Measurements from ENCODE around the gene RPL5. TPM values are rescaled to one million over a fixed set of nuclear protein-coding genes. Genes with fewer than 3 reads are reported as not detected.

RPL5 gene
- total RNA-seq, 1 experiment from 2014 or later = 1,415 TPM

GRCh38 chr1:92803140-92803887 lies 28.5 kb upstream of the RPL5 start:
- intact Hi-C loops (cut with micrococcal nuclease; ENCODE audit: unreplicated experiment) = no loop called here
- ChIA-PET POLR2A (ENCODE audit: low non-redundant PET) (no interaction called here), CTCF (no interaction called here)
- no peak for TF ChIP-seq CTCF (conservative IDR thresholded peaks at IDR 0.05; ENCODE audit: low read depth, low read length)
- TF ChIP-seq EZH2 (IDR thresholded peaks at IDR 0.05; ENCODE audit: borderline replicate concordance, low read depth, low read length, poor library complexity, severe bottlenecking) = no peak
- Histone ChIP-seq H3K9me3 (ENCODE audit: low read depth, low read length, poor library complexity, severe bottlenecking) (no peaks in the 10 kb centered on the region), H3K27me3 (replicated peaks; ENCODE audit: insufficient read depth, low read depth, low read length, poor library complexity) (no peaks in the 10 kb centered on the region), H3K27ac (ENCODE audit: low read depth, low read length, poor library complexity, severe bottlenecking) (no peak overlapping the region), H3K4me1 (ENCODE audit: insufficient read depth, low read length, poor library complexity, severe bottlenecking) (no peaks in the 10 kb centered on the region), H3K36me3 (ENCODE audit: insufficient read depth, low read length, poor library complexity, severe bottlenecking) (no peaks in the 10 kb centered on the region), H3K4me3 (ENCODE audit: low read depth, low read length, poor library complexity, severe bottlenecking) (no peak overlapping the region)
- DNase-seq (ENCODE audit: low spot score) = no peak
- BruUV-seq (replicated peaks) = no TSS peak

GRCh38 chr1:92804721-92805201 lies 27.1 kb upstream of the RPL5 start:
- ChIA-PET POLR2A (ENCODE audit: low non-redundant PET) (no interaction called here), CTCF (no interaction called here)
- Histone ChIP-seq H3K4me1 (ENCODE audit: insufficient read depth, low read length, poor library complexity, severe bottlenecking) (no peaks in the 10 kb centered on the region), H3K4me3 (ENCODE audit: low read depth, low read length, poor library complexity, severe bottlenecking) (no peak overlapping the region), H3K36me3 (ENCODE audit: insufficient read depth, low read length, poor library complexity, severe bottlenecking) (no peaks in the 10 kb centered on the region), H3K27me3 (replicated peaks; ENCODE audit: insufficient read depth, low read depth, low read length, poor library complexity) (no peaks in the 10 kb centered on the region), H3K9me3 (ENCODE audit: low read depth, low read length, poor library complexity, severe bottlenecking) (no peaks in the 10 kb centered on the region), H3K27ac (ENCODE audit: low read depth, low read length, poor library complexity, severe bottlenecking) (no peak overlapping the region)
- no peak for TF ChIP-seq EZH2 (IDR thresholded peaks at IDR 0.05; ENCODE audit: borderline replicate concordance, low read depth, low read length, poor library complexity, severe bottlenecking)
- no peak for TF ChIP-seq CTCF (conservative IDR thresholded peaks at IDR 0.05; ENCODE audit: low read depth, low read length)
- peak; percentile 84 for DNase-seq (ENCODE audit: low spot score)
- intact Hi-C loops (cut with micrococcal nuclease; ENCODE audit: unreplicated experiment) = no loop called here
- BruUV-seq (replicated peaks) = no TSS peak

GRCh38 chr1:92805216-92805615 lies 26.6 kb upstream of the RPL5 start:
- BruUV-seq (replicated peaks) = no TSS peak
- DNase-seq (ENCODE audit: low spot score) = no peak
- CTCF ChIA-PET = no interaction called here
- TF ChIP-seq EZH2 (IDR thresholded peaks at IDR 0.05; ENCODE audit: borderline replicate concordance, low read depth, low read length, poor library complexity, severe bottlenecking) (no peak), CTCF (conservative IDR thresholded peaks at IDR 0.05; ENCODE audit: low read depth, low read length) (no peak)
- intact Hi-C loops (cut with micrococcal nuclease; ENCODE audit: unreplicated experiment) = no loop called here
- Histone ChIP-seq H3K27ac (ENCODE audit: low read depth, low read length, poor library complexity, severe bottlenecking) (no peak overlapping the region), H3K27me3 (replicated peaks; ENCODE audit: insufficient read depth, low read depth, low read length, poor library complexity) (no peaks in the 10 kb centered on the region), H3K4me1 (ENCODE audit: insufficient read depth, low read length, poor library complexity, severe bottlenecking) (no peaks in the 10 kb centered on the region), H3K4me3 (ENCODE audit: low read depth, low read length, poor library complexity, severe bottlenecking) (no peak overlapping the region), H3K36me3 (ENCODE audit: insufficient read depth, low read length, poor library complexity, severe bottlenecking) (no peaks in the 10 kb centered on the region), H3K9me3 (ENCODE audit: low read depth, low read length, poor library complexity, severe bottlenecking) (no peaks in the 10 kb centered on the region)
- POLR2A ChIA-PET (ENCODE audit: low non-redundant PET) = no interaction called here

All from A673 (cell line).